Mucosa of gallbladder (tissue), 1 donor: ENCODE measurements around the gene SIVA1. TPM values are rescaled to one million over a fixed set of nuclear protein-coding genes. Genes with fewer than 3 reads are reported as not detected.

Source experiments
- DNase-seq: peaks from one replicate; pipeline ENCODE4 v3.0.0-alpha.2; 2020; ENCODE audit warnings: low spot score
- total RNA-seq: library from RNA; stranded (reverse); gene quantifications from one replicate; pipeline ENCODE4 v1.2.1, GENCODE V29; 2021
- donor health status: DM: no; HTN: no; CAD: no.

Gene SIVA1
- total RNA-seq, 1 donor from 2014 or later = 80.6 TPM

GRCh38 chr14:104734601-104734990 lies 18.4 kb upstream of the SIVA1 start:
- DNase-seq = no peak

DNA sequence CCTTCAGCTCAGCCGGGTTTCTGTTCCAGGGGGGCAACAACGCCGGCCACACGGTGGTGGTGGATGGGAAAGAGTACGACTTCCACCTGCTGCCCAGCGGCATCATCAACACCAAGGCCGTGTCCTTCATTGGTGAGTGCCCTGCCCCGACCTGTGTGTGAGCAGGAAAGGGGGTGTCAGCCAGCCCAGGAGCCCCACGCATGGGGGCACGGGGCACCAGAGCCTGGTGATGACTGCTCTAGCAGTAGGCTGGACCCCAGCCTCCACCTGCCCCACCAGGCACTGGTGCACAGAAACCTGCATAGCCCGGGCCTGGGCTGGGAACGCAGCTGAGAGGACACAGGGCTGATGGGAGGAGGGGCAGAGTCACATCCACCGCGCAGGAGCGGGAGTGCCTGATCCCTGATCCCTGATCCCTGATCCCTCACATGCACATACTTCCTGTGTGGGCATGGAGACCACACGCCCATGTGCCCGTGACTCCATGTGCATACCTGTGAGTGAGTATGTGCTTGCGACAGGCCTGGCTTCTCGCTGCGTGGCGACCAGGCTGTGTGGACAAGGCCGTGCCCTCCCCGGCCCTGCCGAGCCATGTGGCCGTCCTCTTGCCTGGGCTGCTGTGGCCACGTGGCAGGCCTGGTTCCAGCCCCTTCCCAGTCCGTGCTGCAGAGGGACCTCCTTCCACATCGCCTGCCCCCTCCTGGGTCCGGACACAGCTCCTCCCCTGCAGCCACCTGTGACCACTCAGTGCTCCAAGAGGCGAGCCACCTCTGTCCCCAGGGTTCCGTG lies 17.8 kb upstream of the SIVA1 start:
- DNase-seq = peak; percentile 44

DNA sequence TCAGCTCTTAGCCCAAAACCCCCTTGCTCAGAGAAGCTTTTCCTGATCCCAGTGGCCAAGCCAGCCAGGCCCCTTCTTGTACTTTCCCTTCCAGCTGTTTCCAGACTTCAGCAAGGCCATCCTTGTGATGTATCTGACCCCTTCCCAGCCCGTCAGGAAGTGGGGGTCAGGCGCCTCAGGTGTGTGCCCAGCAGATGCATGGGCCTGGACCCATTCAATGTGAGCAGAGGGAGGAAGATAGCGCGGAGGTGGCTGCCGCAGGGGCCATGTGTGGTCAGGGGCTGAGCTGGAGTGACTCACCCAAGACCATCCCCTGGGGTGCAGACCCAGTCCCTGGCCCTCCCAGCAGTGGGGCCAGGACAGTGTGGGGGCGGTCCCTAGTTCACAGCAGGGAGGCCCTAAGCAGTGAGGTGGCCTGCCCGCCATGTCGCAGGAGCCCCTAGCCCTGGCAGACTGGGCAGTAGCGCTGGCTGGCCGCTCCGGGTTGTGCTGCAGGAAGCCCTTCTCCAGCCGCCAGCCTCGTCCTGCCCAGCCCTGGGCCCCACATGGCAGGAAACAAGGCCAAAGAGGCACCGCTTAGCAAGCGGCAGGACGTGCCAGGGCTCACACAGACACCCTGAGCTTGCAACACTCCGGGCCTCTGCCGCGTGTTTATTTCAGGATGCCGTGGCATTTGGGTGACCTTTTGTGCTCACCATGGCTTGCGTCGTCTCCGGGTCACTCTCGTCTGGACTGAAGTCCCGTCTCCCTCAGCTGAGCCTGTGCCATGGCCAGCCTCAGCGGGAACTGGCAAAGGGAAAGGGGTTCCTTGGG lies 16.9 kb upstream of the SIVA1 start:
- DNase-seq = peak; percentile 89

DNA sequence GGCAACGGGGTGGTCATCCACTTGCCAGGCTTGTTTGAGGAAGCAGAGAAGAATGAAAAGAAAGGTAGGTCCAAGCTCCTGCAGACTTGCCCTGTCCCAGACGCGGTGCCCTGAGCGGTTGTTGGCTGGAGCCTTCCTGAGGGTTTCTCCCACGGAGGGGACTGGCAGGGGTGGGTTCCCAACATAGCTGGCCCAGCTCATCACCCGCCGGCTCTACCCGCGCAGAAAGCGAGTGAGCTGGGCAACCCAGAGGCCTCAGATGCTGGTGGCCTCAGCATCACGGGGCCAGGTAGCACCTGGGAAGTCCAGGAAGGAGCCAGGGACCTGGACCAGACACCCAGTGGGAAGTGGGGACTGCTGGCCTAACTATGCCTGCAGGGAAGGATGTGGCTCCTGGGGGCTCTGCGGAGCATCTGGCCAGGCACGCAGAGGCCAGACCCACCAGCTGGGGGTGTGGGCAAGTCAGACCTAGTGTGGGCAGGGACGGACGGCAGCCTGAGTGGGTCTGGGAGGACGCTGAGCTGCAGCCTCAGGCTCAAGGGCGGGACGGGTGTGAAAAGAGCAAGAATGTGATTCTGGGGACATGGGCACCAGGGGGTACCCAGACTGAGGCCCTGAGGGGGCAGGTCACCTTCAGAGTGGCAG lies 14.4 kb upstream of the SIVA1 start:
- DNase-seq = no peak

DNA sequence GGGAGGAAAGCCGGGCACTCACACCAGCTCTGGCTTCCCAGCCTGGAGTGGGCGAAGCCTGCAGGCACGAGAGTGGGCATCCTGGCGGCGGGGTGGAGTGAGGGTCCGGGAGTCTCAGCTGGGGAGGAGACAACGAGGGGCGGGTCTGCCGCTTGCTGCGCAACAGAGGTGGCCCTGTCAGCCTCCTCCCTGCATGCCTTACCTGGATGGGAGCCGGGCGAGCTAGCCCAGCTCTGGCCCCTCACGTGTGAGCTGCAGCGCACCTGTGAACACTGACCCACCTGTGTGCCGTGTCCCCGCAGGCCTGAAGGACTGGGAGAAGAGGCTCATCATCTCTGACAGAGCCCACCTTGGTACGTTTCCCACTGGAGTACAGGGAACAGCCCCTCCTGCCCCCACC lies 13.9 kb upstream of the SIVA1 start:
- no peak for DNase-seq

DNA sequence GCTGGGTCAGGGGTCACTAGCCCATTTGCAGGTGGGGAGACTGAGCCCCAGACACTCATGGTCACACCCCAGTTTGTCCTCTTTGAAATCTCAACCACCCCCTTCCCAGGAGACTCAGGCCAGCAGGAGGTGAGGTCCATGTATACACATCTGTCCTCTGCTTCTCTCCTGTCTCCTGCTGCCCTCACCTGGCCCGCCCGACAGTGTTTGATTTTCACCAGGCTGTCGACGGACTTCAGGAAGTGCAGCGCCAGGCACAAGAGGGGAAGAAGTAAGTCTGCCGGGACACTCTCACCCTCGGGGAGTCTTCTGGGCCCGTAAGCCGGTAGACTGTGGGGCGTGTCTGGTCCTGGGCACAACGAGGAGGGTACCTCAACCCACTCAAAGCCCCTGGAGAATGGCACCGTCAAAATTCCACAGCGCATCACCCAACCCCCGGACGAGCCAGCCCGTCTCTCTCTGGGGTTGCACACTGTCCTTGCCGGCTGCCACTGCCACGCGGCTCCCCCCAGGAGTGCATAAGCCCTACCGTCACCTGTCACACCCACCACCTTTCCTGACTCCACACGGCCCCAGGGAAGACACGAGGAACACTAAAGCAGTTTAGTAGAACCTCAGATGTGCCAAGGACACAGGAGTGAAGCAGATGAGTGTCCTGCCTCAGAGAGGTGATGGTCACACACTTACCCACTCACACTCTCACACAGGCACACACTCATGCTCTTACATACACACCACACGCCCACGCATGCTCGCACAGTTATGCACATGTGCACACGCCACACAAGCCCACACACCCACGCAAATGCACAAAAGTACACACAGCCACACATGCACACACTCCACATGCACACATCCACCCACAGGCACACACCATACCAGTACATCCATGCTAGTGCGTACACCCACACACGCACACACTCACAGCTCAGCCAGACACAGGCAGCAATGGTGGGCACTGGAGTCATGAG lies 13.1 kb upstream of the SIVA1 start:
- DNase-seq = no peak

GRCh38 chr14:104741108-104741802 lies 11.7 kb upstream of the SIVA1 start:
- no peak for DNase-seq

DNA sequence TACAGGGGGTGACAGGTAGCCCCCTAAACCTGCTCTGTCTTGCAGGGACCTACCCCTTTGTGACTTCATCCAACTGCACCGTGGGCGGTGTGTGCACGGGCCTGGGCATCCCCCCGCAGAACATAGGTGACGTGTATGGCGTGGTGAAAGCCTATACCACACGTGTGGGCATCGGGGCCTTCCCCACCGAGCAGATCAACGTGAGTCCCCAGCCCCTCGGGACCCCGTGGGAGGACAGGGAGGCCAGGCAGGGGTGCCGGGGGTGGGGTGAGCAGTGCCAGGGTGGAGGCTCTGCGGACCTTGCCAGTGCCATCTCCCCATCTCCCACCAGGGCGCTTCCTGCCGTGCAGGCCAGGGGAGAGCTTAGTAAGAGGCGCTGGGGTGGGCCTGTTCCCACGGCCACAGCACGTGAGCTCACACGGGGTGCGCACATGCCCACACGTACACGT lies 11.1 kb upstream of the SIVA1 start:
- no peak for DNase-seq

GRCh38 chr14:104742586-104743455 lies 10.1 kb upstream of the SIVA1 start:
- no peak for DNase-seq

DNA sequence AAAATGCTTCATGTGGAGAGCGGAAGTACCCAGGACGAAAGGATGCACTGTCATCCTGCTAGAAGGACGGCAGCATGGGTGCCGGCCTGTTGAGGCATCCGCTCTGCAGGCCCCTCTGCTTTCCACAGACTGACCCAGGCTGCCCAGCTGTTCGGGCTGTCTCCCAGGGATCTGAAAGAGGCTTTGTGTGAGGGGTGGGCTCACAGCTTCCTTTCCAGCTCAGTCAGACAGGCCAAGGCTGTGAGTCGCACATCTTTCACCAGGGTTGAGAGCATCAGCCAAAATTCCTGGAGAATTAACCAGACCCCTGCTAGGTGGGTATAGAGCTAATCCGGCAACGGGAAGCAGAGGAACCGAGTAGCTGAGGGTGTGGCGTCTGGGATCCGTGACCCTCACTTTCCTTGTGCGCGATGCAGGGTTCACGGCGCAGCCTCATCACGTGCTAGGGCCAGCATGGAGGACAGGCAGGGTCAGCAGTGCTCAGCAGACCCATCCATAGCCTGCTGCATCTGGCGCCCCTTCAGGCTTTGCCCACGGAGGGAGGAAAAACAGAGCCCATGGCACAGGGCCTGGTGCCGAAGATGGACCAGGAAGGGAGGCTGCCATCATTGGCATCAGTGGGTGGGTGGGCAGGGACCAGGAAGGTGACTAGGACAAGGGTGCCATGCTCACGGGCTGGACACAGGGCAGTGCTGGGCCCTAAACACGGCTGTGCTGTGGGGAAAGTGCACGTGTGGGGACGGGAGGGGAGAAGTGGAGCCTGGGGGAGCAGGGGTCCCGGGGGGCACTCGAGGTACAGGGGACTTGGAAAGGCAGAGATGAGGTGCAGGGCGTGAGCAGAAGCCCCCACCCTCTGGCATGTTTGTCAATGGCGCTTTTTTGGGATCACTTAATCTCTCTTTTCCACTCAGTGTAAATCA lies 9.2 kb upstream of the SIVA1 start:
- DNase-seq = no peak

- no peak for DNase-seq
Observed at GRCh38 chr14:104744484-104744883, 8.5 kb upstream of the SIVA1 start.

DNA sequence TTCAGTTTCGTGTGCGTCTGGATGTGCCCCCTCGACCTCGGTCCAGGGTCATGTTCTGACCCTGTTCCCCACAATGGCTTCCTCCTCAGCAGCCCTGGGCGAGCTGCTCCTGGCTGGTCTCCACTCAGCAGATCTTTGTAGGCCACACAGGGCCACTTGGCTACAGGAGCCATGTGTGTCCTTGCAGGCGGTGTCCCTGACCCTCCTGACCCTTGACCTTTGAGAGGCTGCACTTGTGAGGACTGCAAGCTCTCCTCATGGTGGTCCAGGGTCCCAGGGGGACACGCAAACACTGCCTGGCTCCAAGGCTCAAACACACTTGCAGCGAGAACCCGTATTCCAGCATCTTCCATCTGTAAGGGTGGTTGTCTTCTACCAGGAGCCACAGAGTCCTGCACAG lies 7.5 kb upstream of the SIVA1 start:
- DNase-seq = no peak

GRCh38 chr14:104746071-104746545 lies 6.8 kb upstream of the SIVA1 start:
- no peak for DNase-seq

DNA sequence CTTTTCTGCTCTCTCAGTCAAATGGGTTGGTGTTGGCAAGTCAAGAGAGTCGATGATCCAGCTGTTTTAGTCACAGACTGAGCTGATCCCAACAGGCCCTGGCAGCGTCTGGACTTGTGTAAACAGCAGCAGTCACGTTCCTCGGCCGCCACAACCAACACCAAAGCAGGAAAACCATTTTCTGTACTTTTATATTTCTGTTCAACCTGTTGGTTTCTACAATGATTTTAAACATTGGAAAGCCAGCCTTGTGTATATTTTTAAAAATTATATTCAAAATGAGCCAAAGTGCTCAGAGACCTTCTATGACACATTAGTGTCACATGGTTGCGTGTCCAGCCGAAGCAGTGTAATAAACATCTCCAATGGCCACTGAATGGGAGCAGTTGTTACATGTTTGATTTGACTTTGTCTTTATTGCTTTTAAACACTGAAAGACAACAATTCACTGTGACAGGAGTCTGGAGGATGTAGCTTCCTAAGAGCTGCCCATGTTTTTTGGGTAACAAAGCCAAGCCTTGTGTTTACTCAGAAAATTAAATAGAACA lies 5.9 kb upstream of the SIVA1 start:
- DNase-seq = peak; percentile 54

DNA sequence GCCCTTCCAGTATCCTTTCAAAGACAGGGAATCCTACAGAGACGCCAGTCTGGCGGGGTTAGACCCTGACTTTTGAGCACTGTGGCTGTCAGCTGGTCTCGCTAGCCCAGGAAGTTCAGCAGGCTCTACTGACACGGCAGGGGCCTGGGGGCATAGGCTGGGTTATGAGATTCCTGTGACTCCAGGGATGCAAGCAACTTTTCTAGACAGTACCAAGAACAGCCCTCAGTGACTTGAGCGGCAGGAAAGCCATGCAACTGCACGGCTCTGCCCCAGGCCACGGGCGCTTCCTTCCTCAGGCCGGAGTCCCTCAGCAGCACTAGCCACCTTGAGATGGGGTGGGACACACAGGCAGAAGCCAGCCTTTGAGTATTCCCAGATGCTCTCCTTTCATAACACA lies 5.1 kb upstream of the SIVA1 start:
- no peak for DNase-seq

GRCh38 chr14:104749111-104749649 lies 3.8 kb upstream of the SIVA1 start:
- peak; percentile 61 for DNase-seq

GRCh38 chr14:104750056-104750752 lies 2.7 kb upstream of the SIVA1 start:
- no peak for DNase-seq
